Osteoblast (primary cell): ENCODE data around the gene CARD9. TPM values are rescaled to one million over a fixed set of nuclear protein-coding genes. Genes with fewer than 3 reads are reported as not detected.

Experiments used
- DNase-seq: peaks from one replicate; pipeline ENCODE4 v3.0.0; 2011; ENCODE audit warnings: low spot score, mixed read lengths; ENCODE audit not compliant: insufficient read length; ENCODE audit errors: missing footprints
- H2AFZ ChIP-seq: 2 replicates; pipeline ENCODE4 v1.6.0; 2011; ENCODE audit warnings: mild to moderate bottlenecking, low read length
- H3K27ac ChIP-seq: 2 replicates; pipeline ENCODE4 v1.5.1; 2011; ENCODE audit warnings: mild to moderate bottlenecking, low read depth, low read length, moderate library complexity
- H3K27me3 ChIP-seq: 2 replicates; pipeline ENCODE4 v1.6.0; 2012; ENCODE audit warnings: mild to moderate bottlenecking, control low read depth, inconsistent platforms, low read length, moderate library complexity; ENCODE audit not compliant: insufficient read depth
- H3K36me3 ChIP-seq: 2 replicates; pipeline ENCODE4 v1.5.1; 2011; ENCODE audit warnings: mild to moderate bottlenecking, low read length, control low read depth, moderate library complexity; ENCODE audit not compliant: insufficient read depth
- H3K4me1 ChIP-seq: 2 replicates; pipeline ENCODE4 v1.5.1; 2011; ENCODE audit warnings: mild to moderate bottlenecking, low read length, control low read depth, moderate library complexity; ENCODE audit not compliant: insufficient read depth
- H3K4me2 ChIP-seq: 2 replicates; pipeline ENCODE4 v1.6.0; 2011; ENCODE audit warnings: mild to moderate bottlenecking, low read length; ENCODE audit not compliant: insufficient read depth
- H3K4me3 ChIP-seq: fragments of 200-600 bp; sonication (generic); 3 replicates; pipeline ENCODE4 v1.5.1; 2012; ENCODE audit warnings: mild to moderate bottlenecking, low read length, inconsistent platforms; ENCODE audit not compliant: insufficient read depth
- H3K79me2 ChIP-seq: 2 replicates; pipeline ENCODE4 v1.6.0; 2012; ENCODE audit warnings: mild to moderate bottlenecking, low read length, control low read depth, inconsistent platforms; ENCODE audit not compliant: insufficient read depth
- H3K9me3 ChIP-seq: 2 replicates; pipeline ENCODE4 v1.5.1; 2011; ENCODE audit warnings: low read depth, low read length, control low read depth
- H4K20me1 ChIP-seq: 2 replicates; pipeline ENCODE4 v1.6.0; 2012; ENCODE audit warnings: mild to moderate bottlenecking, low read length, control low read depth; ENCODE audit not compliant: insufficient read depth
- CTCF ChIP-seq: IDR thresholded peaks from 2 replicates; pipeline ENCODE4 v1.5.1; 2011; ENCODE audit warnings: mild to moderate bottlenecking, low read depth, low read length, moderate library complexity; ENCODE audit errors: extremely low read depth
- total RNA-seq: library from RNA; depleted of rRNA; stranded (reverse); fragments of >200 nt; gene quantifications from 2 replicates; pipeline ENCODE4 v1.2.3, GENCODE V29; 2012

The CARD9 gene
- total RNA-seq, 1 donor, result 5.1 TPM

GRCh38 chr9:136328011-136328621 is 45.4 kb downstream of the CARD9 start:
- Histone ChIP-seq H2AFZ (no peak overlapping the region), H3K9me3 (no peaks in the 10 kb centered on the region), H3K4me1 (peaks cover 29% of the 10 kb centered on the region), H3K79me2 (peaks cover 53% of the 10 kb centered on the region), H3K27ac (peak overlapping the region; percentile 82), H3K4me3 (peak overlapping the region; percentile 91), H3K27me3 (no peaks in the 10 kb centered on the region), H3K4me2 (peak overlapping the region; percentile 96), H4K20me1 (peaks cover 44% of the 10 kb centered on the region), H3K36me3 (peaks cover 9% of the 10 kb centered on the region)
- no peak for TF ChIP-seq CTCF
- peak; percentile 93 for DNase-seq

GRCh38 chr9:136327304-136327974 is 46.0 kb downstream of the CARD9 start, which contains the start of gene GPSM1:
GPSM1 (plus strand) TSS chr9:136327539; CDS start chr9:136327696, 157 bp downstream.
- peak within 1 kb of the TSS; percentile 82 for H3K27ac ChIP-seq
- H4K20me1 ChIP-seq, result peaks cover 39% of the 10 kb centered on the region
- H2AFZ ChIP-seq, result peak within 1 kb of the TSS; percentile 85
- peaks cover 46% of the 10 kb centered on the region for H3K79me2 ChIP-seq
- peak; percentile 99 for DNase-seq
- H3K27me3 ChIP-seq, result no peaks in the 10 kb centered on the region
- no peak for TF ChIP-seq CTCF
- H3K9me3 ChIP-seq, result no peaks in the 10 kb centered on the region
- peaks cover 9% of the 10 kb centered on the region for H3K36me3 ChIP-seq
- H3K4me2 ChIP-seq, result peak within 1 kb of the TSS; percentile 96
- H3K4me1 ChIP-seq, result peaks cover 29% of the 10 kb centered on the region
- H3K4me3 ChIP-seq, result peak within 1 kb of the TSS; percentile 91

GRCh38 chr9:136326761-136327303 is 46.6 kb downstream of the CARD9 start:
- DNase-seq, result no peak
- Histone ChIP-seq H2AFZ (peak overlapping the region; percentile 85), H3K4me1 (peaks cover 29% of the 10 kb centered on the region), H3K9me3 (no peaks in the 10 kb centered on the region), H3K79me2 (peaks cover 40% of the 10 kb centered on the region), H3K4me3 (peak overlapping the region; percentile 55), H3K27me3 (no peaks in the 10 kb centered on the region), H3K27ac (peak overlapping the region; percentile 78), H4K20me1 (peaks cover 34% of the 10 kb centered on the region), H3K36me3 (peaks cover 5% of the 10 kb centered on the region), H3K4me2 (peak overlapping the region; percentile 61)
- TF ChIP-seq CTCF, result no peak
